ENCODE results near the gene TMEM9B. TPM values are rescaled to one million over a fixed set of nuclear protein-coding genes. Genes with fewer than 3 reads are reported as not detected.
"Not testable (repeated sequence)": the region's sequence is repeated elsewhere in the genome, so short reads cannot be mapped to it uniquely, and the experiment has no call there.

The TMEM9B gene
- total RNA-seq, 3 donors from 2014 or later (not counting 1 experiment from before 2014, with no cell fraction given) = 46.5 to 55.2 (median 51.4) TPM

DNA sequence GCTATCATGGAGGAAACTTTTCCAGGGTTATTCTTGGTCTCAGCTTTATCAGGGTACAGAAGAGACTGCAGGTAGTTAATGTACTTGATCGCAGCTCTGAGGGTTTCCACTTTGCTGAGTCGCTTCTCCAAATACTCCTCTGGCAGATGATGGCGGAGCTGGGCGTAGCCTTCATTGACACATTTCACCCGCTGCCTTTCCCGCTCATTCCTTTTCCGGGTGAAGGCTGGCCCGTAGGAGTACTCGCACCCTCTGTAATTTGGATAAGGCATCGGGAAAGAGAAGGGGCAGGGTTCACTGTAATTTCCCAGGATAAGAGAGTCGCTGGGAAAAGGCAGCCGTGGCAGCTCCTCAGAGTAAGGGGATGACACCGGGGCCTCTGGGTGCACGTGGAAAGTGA is 26.6 kb downstream of the TMEM9B start:
- 94% methylated on average over 13 of the region's 14 CpGs for WGBS (ENCODE audit: insufficient coverage)
- no peak overlapping the region for H3K27ac Mint-ChIP-seq

DNA sequence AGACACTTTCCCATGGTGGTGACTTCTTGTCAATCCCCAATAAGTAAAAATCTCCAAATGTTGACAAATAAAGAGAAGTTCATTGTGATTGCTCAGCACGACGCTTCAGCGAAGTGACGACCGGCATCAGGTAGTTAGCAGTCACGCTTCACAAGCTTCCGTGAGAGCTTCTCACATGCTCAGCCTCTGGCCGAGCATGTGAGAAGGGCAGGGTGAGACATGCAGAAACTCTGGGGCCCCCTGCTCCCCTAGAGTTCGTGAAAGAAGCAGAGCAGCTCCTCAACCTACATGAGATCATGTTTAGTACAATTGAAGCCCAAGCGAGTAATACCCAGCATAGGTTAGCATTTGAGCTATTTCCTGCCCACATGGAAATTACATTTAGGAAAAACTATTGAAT is 27.1 kb downstream of the TMEM9B start:
- no peaks in the 10 kb centered on the region for H3K36me3 Mint-ChIP-seq
- DNase-seq = no peak
- H3K4me1 Mint-ChIP-seq = no peaks in the 10 kb centered on the region
- H3K36me3 ChIP-seq (ENCODE audit: control insufficient read depth, insufficient read depth, low read length) = no peaks in the 10 kb centered on the region
- no peaks in the 10 kb centered on the region for H3K4me1 ChIP-seq (ENCODE audit: control insufficient read depth, insufficient read depth, low read length)
- no peaks in the 10 kb centered on the region for H3K9me3 ChIP-seq (ENCODE audit: control insufficient read depth, insufficient read depth, low read length)
- intact Hi-C loops (cut with micrococcal nuclease) = no loop called here
- peaks cover 16 to 18% of the 10 kb centered on the region in 2 donors for H3K27me3 Mint-ChIP-seq (ENCODE audit: low read depth in 2 of 2)
- no peak overlapping the region for H3K27ac Mint-ChIP-seq
- no peak for ATAC-seq
- H3K27ac ChIP-seq (ENCODE audit: low read length) = no peak overlapping the region
- no peaks in the 10 kb centered on the region for H3K27me3 ChIP-seq (ENCODE audit: control insufficient read depth, insufficient read depth, low read length)
- H3K4me3 Mint-ChIP-seq = no peak overlapping the region
- H3K9me3 Mint-ChIP-seq = no peaks in the 10 kb centered on the region
- 87% methylated on average over 10 of the region's 10 CpGs for WGBS (ENCODE audit: insufficient coverage)
- no peak for TF ChIP-seq CTCF (IDR thresholded peaks at IDR 0.05)
- H3K4me3 ChIP-seq (ENCODE audit: low read length) = no peak overlapping the region

More for the DNA sequence above, 26.6 kb downstream of the TMEM9B start:
- DNase-seq (no peak), ATAC-seq (no peak)
- intact Hi-C loops (cut with micrococcal nuclease) = no loop called here
- H3K9me3 Mint-ChIP-seq = no peaks in the 10 kb centered on the region
- no peak overlapping the region for H3K4me3 Mint-ChIP-seq
- H3K36me3 Mint-ChIP-seq = no peaks in the 10 kb centered on the region
- no peaks in the 10 kb centered on the region for H3K36me3 ChIP-seq (ENCODE audit: control insufficient read depth, insufficient read depth, low read length)
- no peaks in the 10 kb centered on the region for H3K4me1 Mint-ChIP-seq
- no peaks in the 10 kb centered on the region for H3K4me1 ChIP-seq (ENCODE audit: control insufficient read depth, insufficient read depth, low read length)
- no peaks in the 10 kb centered on the region for H3K27me3 ChIP-seq (ENCODE audit: control insufficient read depth, insufficient read depth, low read length)
- TF ChIP-seq CTCF (IDR thresholded peaks at IDR 0.05) = no peak
- H3K27me3 Mint-ChIP-seq (ENCODE audit: low read depth in 2 of 2) = peaks cover 16 to 23% of the 10 kb centered on the region in 2 donors
- no peak overlapping the region for H3K27ac ChIP-seq (ENCODE audit: low read length)
- no peak overlapping the region for H3K4me3 ChIP-seq (ENCODE audit: low read length)
- no peaks in the 10 kb centered on the region for H3K9me3 ChIP-seq (ENCODE audit: control insufficient read depth, insufficient read depth, low read length)

DNA sequence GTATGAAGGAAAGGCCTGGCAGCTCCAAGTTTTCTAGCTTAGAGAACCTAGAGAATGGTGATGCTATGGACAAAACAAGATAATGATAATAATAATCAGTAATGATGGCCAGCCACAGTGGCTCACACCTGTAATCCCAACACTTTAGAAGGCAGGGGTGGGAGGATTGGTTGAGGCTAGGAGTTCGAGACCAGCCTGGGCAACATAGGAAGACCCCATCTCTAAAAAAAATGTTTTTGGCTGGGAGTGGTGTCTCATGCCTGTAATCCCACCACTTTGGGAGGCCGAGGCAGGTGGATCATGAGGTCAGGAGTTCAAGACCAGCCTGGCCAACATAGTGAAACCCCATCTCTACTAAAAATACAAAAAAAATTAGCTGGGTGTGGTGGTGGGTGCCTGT is 28.5 kb downstream of the TMEM9B start:
- H3K36me3 ChIP-seq (ENCODE audit: control insufficient read depth, insufficient read depth, low read length); H3K4me1 ChIP-seq (ENCODE audit: control insufficient read depth, insufficient read depth, low read length); H3K9me3 Mint-ChIP-seq; H3K4me3 Mint-ChIP-seq; DNase-seq; H3K4me1 Mint-ChIP-seq; ATAC-seq; H3K27ac Mint-ChIP-seq; H3K27ac ChIP-seq (ENCODE audit: low read length); H3K4me3 ChIP-seq (ENCODE audit: low read length); H3K9me3 ChIP-seq (ENCODE audit: control insufficient read depth, insufficient read depth, low read length); H3K27me3 ChIP-seq (ENCODE audit: control insufficient read depth, insufficient read depth, low read length); intact Hi-C loops (cut with micrococcal nuclease); H3K36me3 Mint-ChIP-seq: not testable (repeated sequence)
- 100% methylated on average over 1 of the region's 2 CpGs for WGBS (ENCODE audit: insufficient coverage)
- peaks cover 9 to 10% of the 10 kb centered on the region in 2 donors for H3K27me3 Mint-ChIP-seq (ENCODE audit: low read depth in 2 of 2)

DNA sequence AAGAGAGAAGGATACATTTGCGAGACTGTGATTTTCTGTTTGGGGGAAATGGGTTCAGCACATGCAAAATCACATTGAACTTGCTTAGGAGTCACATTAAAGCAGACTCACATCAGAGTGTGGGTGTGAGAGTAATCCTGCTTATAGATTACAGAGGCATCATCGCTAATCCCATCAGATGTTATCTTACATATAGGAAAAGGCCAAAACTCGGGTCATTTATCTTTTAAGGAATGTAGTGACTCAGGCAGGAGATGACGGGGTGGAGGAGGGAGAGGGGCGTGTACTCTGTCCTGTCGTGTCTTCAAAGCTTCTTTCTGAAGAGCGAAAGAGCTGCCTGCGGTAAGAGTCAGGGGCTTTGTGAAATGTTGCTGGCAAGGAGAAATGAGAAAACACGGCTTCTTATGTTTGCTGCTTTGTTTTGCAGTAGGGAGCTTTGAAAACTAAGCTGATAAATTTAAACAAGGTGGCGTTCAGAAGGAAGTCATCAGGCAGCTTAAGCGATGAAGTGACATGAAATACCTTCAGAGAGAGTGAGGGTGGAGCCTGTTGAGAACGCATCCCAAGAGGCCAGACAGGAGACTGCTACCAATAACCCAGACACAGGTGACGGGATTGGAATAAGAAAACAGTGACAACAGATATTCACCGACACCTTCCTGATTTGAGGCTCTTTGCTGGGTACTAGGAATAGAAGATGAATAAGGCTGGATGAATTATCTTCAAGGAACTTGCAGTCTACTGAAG is 29.3 kb downstream of the TMEM9B start:
- no peak overlapping the region for H3K27ac Mint-ChIP-seq
- intact Hi-C loops (cut with micrococcal nuclease) = no loop called here
- H3K4me3 ChIP-seq (ENCODE audit: low read length) = no peak overlapping the region
- H3K36me3 Mint-ChIP-seq = no peaks in the 10 kb centered on the region
- peaks cover 4 to 9% of the 10 kb centered on the region in 2 donors for H3K27me3 Mint-ChIP-seq (ENCODE audit: low read depth in 2 of 2)
- WGBS (ENCODE audit: insufficient coverage) = 87% methylated on average over 14 of the region's 14 CpGs
- no peaks in the 10 kb centered on the region for H3K9me3 Mint-ChIP-seq
- no peak overlapping the region for H3K4me3 Mint-ChIP-seq
- ATAC-seq (no peak), DNase-seq (no peak)
- H3K9me3 ChIP-seq (ENCODE audit: control insufficient read depth, insufficient read depth, low read length) = no peaks in the 10 kb centered on the region
- no peaks in the 10 kb centered on the region for H3K36me3 ChIP-seq (ENCODE audit: control insufficient read depth, insufficient read depth, low read length)
- no peaks in the 10 kb centered on the region for H3K4me1 Mint-ChIP-seq
- no peak overlapping the region for H3K27ac ChIP-seq (ENCODE audit: low read length)
- no peaks in the 10 kb centered on the region for H3K27me3 ChIP-seq (ENCODE audit: control insufficient read depth, insufficient read depth, low read length)
- TF ChIP-seq CTCF (IDR thresholded peaks at IDR 0.05) = no peak
- H3K4me1 ChIP-seq (ENCODE audit: control insufficient read depth, insufficient read depth, low read length) = no peaks in the 10 kb centered on the region

Measured in natural killer cell (primary cell).